SK-N-SH (cell line): Measurements from ENCODE around the gene HEMGN. TPM values are rescaled to one million over a fixed set of nuclear protein-coding genes. Genes with fewer than 3 reads are reported as not detected.
"Not testable (repeated sequence)": the region's sequence is repeated elsewhere in the genome, so short reads cannot be mapped to it uniquely, and the experiment has no call there.

Experiments used
- CTCF ChIA-PET: fragments of 300-600, 350-600 bp; formaldehyde crosslinking; extraction: SDS; loops from one replicate; lab custom pipeline; 2021; lab: Yijun Ruan, JAX
- POLR2A ChIA-PET: fragments of 350-600 bp; sonication (Branson Sonifier 250); formaldehyde crosslinking; extraction: SDS; loops from one replicate; lab custom pipeline; 2020; ENCODE audit warnings: antibody characterized with exemption, inconsistent platforms; lab: Yijun Ruan, JAX
- DNase-seq: peaks from one replicate; pipeline ENCODE4 v3.0.0; 2012
- H2AFZ ChIP-seq: fragments of 200-600 bp; sonication (generic); 2 replicates; pipeline ENCODE4 v1.8.1; 2016; ENCODE audit warnings: antibody characterized with exemption, mild to moderate bottlenecking, low read depth
- H3F3A ChIP-seq: fragments of 200-600 bp; sonication (generic); replicated peaks from 2 replicates; pipeline ENCODE3; 2016; ENCODE audit warnings: antibody characterized with exemption, mild to moderate bottlenecking; ENCODE audit not compliant: insufficient read depth
- H3K27ac ChIP-seq, 2 experiments: fragments of 200-500 bp in 1 of 2; fragments of 200-600 bp in 1 of 2; sonication (Bioruptor generic) in 1 of 2; sonication (generic), shearing (Covaris generic) in 1 of 2; 2 replicates each; pipeline versions ENCODE4 v1.5.1 to v1.6.1; 2014 to 2016; ENCODE audit warnings: low read depth in 2 of 2, inconsistent platforms in 1 of 2, low read length in 1 of 2, mild to moderate bottlenecking in 1 of 2, mixed read lengths in 1 of 2
- H3K27me3 ChIP-seq: fragments of 200-600 bp; sonication (generic), shearing (Covaris generic); 2 replicates; pipeline ENCODE4 v1.6.1; 2016; ENCODE audit warnings: mixed run types; ENCODE audit not compliant: insufficient read depth
- H3K36me3 ChIP-seq, 2 experiments: fragments of 200-500 bp in 1 of 2; fragments of 200-600 bp in 1 of 2; sonication (Bioruptor generic) in 1 of 2; sonication (generic) in 1 of 2; replicated peaks in 1 of 2; 2 replicates each; pipeline versions ENCODE3 to v1.5.1; 2014 to 2016; ENCODE audit warnings: low read length in 1 of 2, mild to moderate bottlenecking in 1 of 2; ENCODE audit not compliant: insufficient read depth in 2 of 2, control insufficient read depth in 1 of 2
- H3K4me1 ChIP-seq, 2 experiments: fragments of 200-500 bp in 1 of 2; fragments of 200-600 bp in 1 of 2; sonication (Bioruptor generic) in 1 of 2; sonication (generic), shearing (Covaris generic) in 1 of 2; 2 replicates each; pipeline versions ENCODE4 v1.5.1 to v1.6.1; 2014 to 2016; ENCODE audit warnings: low read depth in 1 of 2, low read length in 1 of 2, mixed run types in 1 of 2; ENCODE audit not compliant: insufficient read depth in 2 of 2, control insufficient read depth in 1 of 2
- H3K4me2 ChIP-seq: fragments of 200-600 bp; sonication (generic), shearing (Covaris generic); 2 replicates; pipeline ENCODE4 v1.6.1; 2017; ENCODE audit warnings: mixed run types
- H3K4me3 ChIP-seq, 2 experiments: fragments of 200-500 bp in 1 of 2; fragments of 200-600 bp in 1 of 2; sonication (Bioruptor generic) in 1 of 2; sonication (generic), shearing (Covaris generic) in 1 of 2; 2 replicates each; pipeline versions ENCODE4 v1.5.1 to v1.8.1; 2014 to 2016; ENCODE audit warnings: low read depth in 2 of 2, inconsistent platforms in 1 of 2, low read length in 1 of 2, mild to moderate bottlenecking in 1 of 2, mixed read lengths in 1 of 2, moderate library complexity in 1 of 2
- H3K79me2 ChIP-seq: fragments of 200-600 bp; sonication (generic); 2 replicates; pipeline ENCODE4 v1.8.1; 2017; ENCODE audit warnings: mild to moderate bottlenecking; ENCODE audit not compliant: insufficient read depth
- H3K9ac ChIP-seq: fragments of 200-600 bp; sonication (generic); 2 replicates; pipeline ENCODE4 v1.6.1; 2017; ENCODE audit warnings: mixed run types
- H3K9me2 ChIP-seq: fragments of 200-600 bp; sonication (generic); 2 replicates; pipeline ENCODE4 v1.6.1; 2017; ENCODE audit warnings: mixed run types
- H3K9me3 ChIP-seq: fragments of 200-600 bp; sonication (generic); 2 replicates; pipeline ENCODE4 v1.6.1; 2017; ENCODE audit warnings: mixed run types, mild to moderate bottlenecking, moderate library complexity
- H4K20me1 ChIP-seq: fragments of 200-600 bp; sonication (generic); 2 replicates; pipeline ENCODE4 v1.6.1; 2017; ENCODE audit warnings: mild to moderate bottlenecking, mixed run types; ENCODE audit not compliant: insufficient read depth
- EP300 ChIP-seq, 2 experiments: IDR thresholded peaks; 2 replicates each; pipeline versions ENCODE4 v1.4.0 to v1.6.1; 2012; ENCODE audit warnings: borderline replicate concordance in 1 of 2, low read depth in 1 of 2, low read length in 1 of 2
- GABPA ChIP-seq: IDR thresholded peaks from 2 replicates; pipeline ENCODE4 v1.4.0; 2012; ENCODE audit warnings: low read depth, mild to moderate bottlenecking
- NFIC ChIP-seq: IDR thresholded peaks from 2 replicates; pipeline ENCODE4 v1.4.0; 2012; ENCODE audit warnings: borderline replicate concordance
- RCOR1 ChIP-seq: fragments of 150-350 bp; IDR thresholded peaks from 2 replicates; pipeline ENCODE4 v1.6.1; 2017; ENCODE audit warnings: antibody characterized with exemption, low read length
- RXRA ChIP-seq: IDR thresholded peaks from 2 replicates; pipeline ENCODE4 v1.4.0; 2012; ENCODE audit warnings: low read depth, mild to moderate bottlenecking, borderline replicate concordance
- SMC3 ChIP-seq: IDR thresholded peaks from 2 replicates; pipeline ENCODE4 v1.6.1; 2012; ENCODE audit warnings: low read depth, low read length, improper control_type of control experiment
- TCF12 ChIP-seq: IDR thresholded peaks from 2 replicates; pipeline ENCODE4 v1.4.0; 2012
- TEAD4 ChIP-seq: IDR thresholded peaks from 2 replicates; pipeline ENCODE4 v1.4.0; 2012; ENCODE audit warnings: mild to moderate bottlenecking, borderline replicate concordance; ENCODE audit not compliant: insufficient read depth
- YY1 ChIP-seq: IDR thresholded peaks from 2 replicates; pipeline ENCODE4 v1.4.0; 2012; ENCODE audit warnings: low read depth, mild to moderate bottlenecking
- WGBS: methylation state at CpG from one replicate; pipeline ENCODE4 v1.1.6; 2017; ENCODE audit warnings: low lambda C conversion rate; 5-methylcytosine and 5-hydroxymethylcytosine counted together
- polyA plus RNA-seq, 3 experiments: library from polyadenylated mRNA; depleted of rRNA; stranded (reverse); fragments of >200 nt; gene quantifications; 2 replicates each; pipeline ENCODE4 v1.2.3, GENCODE V29; 2012

Gene HEMGN
- polyA plus RNA-seq, 1 of the 3 experiments (the other 2 are of a cell fraction) = not detected

DNA sequence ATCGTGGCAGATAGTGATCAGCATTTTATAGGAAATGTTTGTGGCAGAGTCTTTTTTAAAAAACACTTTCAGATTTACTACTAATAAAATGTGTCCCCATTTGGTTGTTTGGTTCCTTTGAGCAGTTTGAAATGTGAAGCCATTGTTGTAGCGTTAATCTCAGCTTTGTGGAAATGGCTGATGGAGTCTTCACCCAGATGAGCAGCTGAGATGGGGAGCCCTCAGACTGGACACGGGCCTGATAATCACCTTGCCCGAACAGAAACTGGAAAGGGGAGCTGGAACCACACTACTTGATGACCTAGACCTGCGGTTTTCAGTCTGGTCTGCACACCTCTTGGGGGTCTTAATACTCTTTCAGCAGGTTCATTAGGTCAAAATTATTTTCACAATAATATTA is 24.6 kb upstream of the HEMGN start:
- H3K9ac ChIP-seq = no peak overlapping the region
- H3K4me2 ChIP-seq = no peak overlapping the region
- no peaks in the 10 kb centered on the region for H3K4me1 ChIP-seq
- TF ChIP-seq EP300 (IDR thresholded peaks at IDR 0.05; ENCODE audit: borderline replicate concordance in 1 of 2, low read depth in 1 of 2, low read length in 1 of 2) (no peak), RCOR1 (no peak), TCF12 (no peak), YY1 (no peak)
- ChIA-PET POLR2A (no interaction called here), CTCF (interaction anchor here (1.3 to 1.5 kb wide), 2 partner anchors 21 to 38 kb away, joined by 4 to 6 read pairs; partner anchors contain the start of gene ANP32B)
- no peaks in the 10 kb centered on the region for H3K79me2 ChIP-seq
- no peak for DNase-seq
- H3F3A ChIP-seq = no peaks in the 10 kb centered on the region
- H3K9me2 ChIP-seq = no peaks in the 10 kb centered on the region
- WGBS = 67% methylated on average over 5 of the region's 5 CpGs
- H2AFZ ChIP-seq = no peak overlapping the region
- no peak overlapping the region for H3K4me3 ChIP-seq
- peaks cover 12% of the 10 kb centered on the region; the same call in 1 of the 2 replicates for H3K27me3 ChIP-seq
- H3K9me3 ChIP-seq = no peaks in the 10 kb centered on the region
- H3K27ac ChIP-seq = no peak overlapping the region
- H3K36me3 ChIP-seq = no peaks in the 10 kb centered on the region
- H4K20me1 ChIP-seq = no peaks in the 10 kb centered on the region

DNA sequence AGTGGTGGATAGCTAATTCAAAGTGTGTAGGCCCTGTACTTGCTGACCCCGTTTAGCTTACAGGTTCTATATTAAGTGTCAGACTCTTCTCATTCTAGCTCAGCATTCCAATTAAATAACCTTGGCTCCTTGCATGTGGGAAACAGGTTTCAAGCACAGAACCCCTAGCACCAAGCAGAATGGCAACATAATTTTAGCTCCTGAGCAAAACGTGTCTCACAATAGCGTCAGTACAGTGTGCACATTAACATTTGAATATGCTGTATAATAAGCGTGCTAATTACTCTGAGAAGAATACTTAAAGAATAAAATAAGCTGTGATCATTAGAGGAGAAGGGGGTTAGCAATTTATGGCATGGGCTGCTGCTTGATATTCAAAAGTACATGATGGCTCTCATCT is 24.2 kb upstream of the HEMGN start:
- H3K9me3 ChIP-seq = no peaks in the 10 kb centered on the region
- ChIA-PET POLR2A (no interaction called here), CTCF (interaction anchor here (1.3 to 1.5 kb wide), 2 partner anchors 21 to 38 kb away, joined by 4 to 6 read pairs; partner anchors contain the start of gene ANP32B)
- H3K4me2 ChIP-seq = no peak overlapping the region
- no peak for DNase-seq
- no peak overlapping the region for H3K9ac ChIP-seq
- H3K9me2 ChIP-seq = no peaks in the 10 kb centered on the region
- no peak overlapping the region for H2AFZ ChIP-seq
- H4K20me1 ChIP-seq = no peaks in the 10 kb centered on the region
- 69% methylated on average over 4 of the region's 4 CpGs for WGBS
- H3K36me3 ChIP-seq = no peaks in the 10 kb centered on the region
- H3K4me1 ChIP-seq = no peaks in the 10 kb centered on the region
- H3K79me2 ChIP-seq = no peaks in the 10 kb centered on the region
- peaks cover 8% of the 10 kb centered on the region; the same call in 1 of the 2 replicates for H3K27me3 ChIP-seq
- no peaks in the 10 kb centered on the region for H3F3A ChIP-seq
- H3K27ac ChIP-seq = no peak overlapping the region
- no peak overlapping the region for H3K4me3 ChIP-seq
- TF ChIP-seq YY1 (no peak), SMC3 (no peak), RXRA (no peak), RCOR1 (no peak)

DNA sequence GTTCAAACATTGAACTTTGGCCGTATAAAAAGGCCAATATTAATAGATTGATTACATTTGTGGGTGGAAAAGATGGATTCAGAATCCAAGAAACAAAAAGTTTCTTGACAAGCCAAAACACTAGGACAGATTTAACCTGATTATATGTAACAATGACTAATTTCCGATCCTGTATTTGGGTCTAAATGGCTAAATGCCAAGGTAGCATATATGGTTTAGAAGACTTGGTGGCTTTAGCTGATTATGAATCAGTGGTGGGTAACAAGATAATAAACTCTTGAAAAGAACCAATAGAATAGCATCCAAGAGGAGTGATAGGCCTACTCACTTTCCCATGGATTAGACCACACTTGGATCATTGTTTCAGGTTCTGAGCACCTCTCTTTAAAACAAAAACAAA is 23.4 kb upstream of the HEMGN start:
- Histone ChIP-seq H2AFZ (no peak overlapping the region), H3F3A (no peaks in the 10 kb centered on the region), H3K79me2 (no peaks in the 10 kb centered on the region), H3K27me3 (0 out of 2 replicates have a peak, but pooled peaks cover 5% of the 10 kb centered on the region), H3K9me2 (no peaks in the 10 kb centered on the region), H3K4me3 (no peak overlapping the region), H3K9ac (no peak overlapping the region), H3K4me2 (no peak overlapping the region), H4K20me1 (no peaks in the 10 kb centered on the region), H3K4me1 (no peaks in the 10 kb centered on the region), H3K9me3 (no peaks in the 10 kb centered on the region), H3K27ac (no peak overlapping the region), H3K36me3 (no peaks in the 10 kb centered on the region)
- TF ChIP-seq GABPA (no peak), TEAD4 (no peak), NFIC (no peak)
- DNase-seq = no peak
- 74% methylated on average over 2 of the region's 2 CpGs for WGBS
- POLR2A ChIA-PET = no interaction called here
- CTCF ChIA-PET = interaction anchor here (1.3 to 1.5 kb wide), 2 partner anchors 22 to 37 kb away, joined by 4 to 6 read pairs; partner anchors contain the start of gene ANP32B

DNA sequence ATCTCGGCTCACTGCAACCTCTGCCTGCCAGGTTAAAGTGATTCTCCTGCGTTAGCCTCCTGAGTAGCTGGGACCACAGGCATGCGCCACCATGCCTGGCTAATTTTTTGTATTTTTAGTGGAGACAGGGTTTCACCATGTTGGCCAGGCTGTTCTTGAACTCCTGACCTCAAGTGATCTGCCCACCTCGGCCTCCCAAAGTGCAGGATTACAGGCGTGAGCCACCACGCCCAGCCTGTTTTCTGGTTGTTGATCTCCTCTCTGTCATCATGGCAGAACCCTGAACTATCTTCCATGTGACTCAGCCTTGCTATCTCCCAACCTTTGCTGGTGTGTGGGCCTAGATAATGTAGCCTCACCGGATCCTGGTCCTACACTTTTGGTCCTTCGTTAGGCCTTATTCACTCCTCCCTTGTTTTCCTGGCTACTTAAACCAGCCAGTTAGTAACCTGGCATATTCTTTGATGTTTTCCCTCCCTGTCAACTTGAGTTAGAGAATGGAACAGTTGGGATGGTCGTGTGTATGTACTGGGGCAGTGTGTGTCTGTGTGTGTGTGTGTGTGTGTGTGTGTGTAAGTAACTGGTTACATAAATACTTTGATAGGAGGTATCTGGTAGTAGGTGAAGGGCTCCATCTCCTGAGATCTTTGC is 22.8 kb upstream of the HEMGN start:
- H2AFZ ChIP-seq, H3K27ac ChIP-seq, H3K27me3 ChIP-seq, DNase-seq, H3K4me2 ChIP-seq, H3K79me2 ChIP-seq, H3K36me3 ChIP-seq, POLR2A ChIA-PET, H3K9me2 ChIP-seq, H3K4me3 ChIP-seq, H3K9ac ChIP-seq, H4K20me1 ChIP-seq, H3F3A ChIP-seq, H3K4me1 ChIP-seq, H3K9me3 ChIP-seq: not testable (repeated sequence)
- CTCF ChIA-PET = interaction anchor here (1.9 to 2.7 kb wide), 2 partner anchors 11 to 37 kb away, joined by 5 to 20 read pairs; partner anchors contain the start of gene TRMO
- 74% methylated on average over 8 of the region's 9 CpGs for WGBS
